LNCAP (cell line): ENCODE results near the gene DNAH1.
A peak's percentile ranks its signal among the peaks of the same experiment; 100 is the strongest.

Source experiments
- TF ChIP-seq, protein P1 (sequence below): fragments of 450-650 bp; IDR thresholded peaks from 2 replicates; pipeline ENCODE4 v1.5.1; 2017; ENCODE audit warnings: mild to moderate bottlenecking

DNAH1 gene

DNA sequence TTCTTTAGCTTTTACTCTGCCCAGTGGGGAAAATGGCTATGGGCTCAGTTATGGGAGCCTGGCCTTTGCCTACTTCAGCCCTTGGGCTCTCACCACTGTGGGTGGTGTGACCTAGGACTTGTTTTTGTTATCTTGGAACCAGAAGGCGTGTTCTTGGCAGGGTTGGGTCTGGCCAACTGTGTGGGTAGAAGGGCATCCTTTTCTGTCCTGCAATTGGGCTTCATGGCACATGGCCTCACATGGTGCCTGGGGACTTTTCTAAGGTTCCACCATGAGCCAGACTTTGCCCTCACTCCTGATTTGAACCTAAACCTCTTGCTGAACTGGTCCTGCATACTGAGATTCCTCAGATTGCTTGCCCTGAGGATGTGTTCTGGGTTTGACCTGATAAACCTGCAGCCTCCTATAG, 26.8 kb upstream of the DNAH1 start:
- TF ChIP-seq, protein P1, sequence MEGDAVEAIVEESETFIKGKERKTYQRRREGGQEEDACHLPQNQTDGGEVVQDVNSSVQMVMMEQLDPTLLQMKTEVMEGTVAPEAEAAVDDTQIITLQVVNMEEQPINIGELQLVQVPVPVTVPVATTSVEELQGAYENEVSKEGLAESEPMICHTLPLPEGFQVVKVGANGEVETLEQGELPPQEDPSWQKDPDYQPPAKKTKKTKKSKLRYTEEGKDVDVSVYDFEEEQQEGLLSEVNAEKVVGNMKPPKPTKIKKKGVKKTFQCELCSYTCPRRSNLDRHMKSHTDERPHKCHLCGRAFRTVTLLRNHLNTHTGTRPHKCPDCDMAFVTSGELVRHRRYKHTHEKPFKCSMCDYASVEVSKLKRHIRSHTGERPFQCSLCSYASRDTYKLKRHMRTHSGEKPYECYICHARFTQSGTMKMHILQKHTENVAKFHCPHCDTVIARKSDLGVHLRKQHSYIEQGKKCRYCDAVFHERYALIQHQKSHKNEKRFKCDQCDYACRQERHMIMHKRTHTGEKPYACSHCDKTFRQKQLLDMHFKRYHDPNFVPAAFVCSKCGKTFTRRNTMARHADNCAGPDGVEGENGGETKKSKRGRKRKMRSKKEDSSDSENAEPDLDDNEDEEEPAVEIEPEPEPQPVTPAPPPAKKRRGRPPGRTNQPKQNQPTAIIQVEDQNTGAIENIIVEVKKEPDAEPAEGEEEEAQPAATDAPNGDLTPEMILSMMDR = no peak

GRCh38 chr3:52289747-52290595, 26.1 kb upstream of the DNAH1 start:
- TF ChIP-seq, protein P1 = no peak

DNA sequence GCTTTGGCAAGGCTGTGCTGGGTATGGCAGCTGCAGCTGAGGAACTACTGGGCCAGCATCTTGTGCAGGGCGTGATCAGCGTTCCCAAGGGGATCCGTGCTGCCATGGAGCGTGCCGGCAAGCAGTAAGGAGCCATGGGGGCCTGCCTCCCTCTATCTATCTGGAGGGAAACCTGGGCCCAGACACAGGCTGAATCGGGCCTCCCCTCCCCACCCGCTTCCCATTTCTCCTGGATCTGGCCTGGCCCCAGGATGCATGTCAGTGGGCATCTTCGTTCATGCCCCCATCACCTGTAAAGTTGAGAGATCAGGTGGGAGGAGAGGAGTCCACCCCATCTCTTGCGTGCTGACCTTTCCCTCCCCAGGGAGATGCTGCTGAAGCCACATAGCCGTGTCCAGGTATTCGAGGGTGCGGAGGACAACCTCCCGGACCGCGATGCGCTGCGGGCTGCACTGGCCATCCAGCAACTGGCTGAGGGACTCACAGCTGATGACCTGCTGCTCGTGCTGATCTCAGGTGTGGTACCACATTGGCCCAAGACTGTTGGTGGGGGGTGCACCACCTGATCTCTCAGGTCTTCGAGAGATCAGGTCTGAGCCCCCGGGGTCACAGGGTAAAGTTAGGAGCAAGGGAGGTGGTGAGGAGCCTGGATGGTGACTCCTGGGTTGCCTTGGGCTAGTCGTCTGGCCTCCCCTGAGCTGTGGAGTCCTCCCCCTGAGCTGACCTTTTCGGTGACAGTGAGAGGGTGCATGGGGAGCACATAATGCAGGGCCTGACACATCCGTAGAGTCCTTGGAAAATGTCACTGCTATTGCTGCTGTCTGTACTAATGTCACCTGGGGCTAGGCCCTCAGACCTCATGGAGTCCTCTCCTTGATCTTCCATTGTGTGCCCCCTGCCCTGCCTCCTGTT, 25.3 kb upstream of the DNAH1 start:
- TF ChIP-seq, protein P1 = no peak

DNA sequence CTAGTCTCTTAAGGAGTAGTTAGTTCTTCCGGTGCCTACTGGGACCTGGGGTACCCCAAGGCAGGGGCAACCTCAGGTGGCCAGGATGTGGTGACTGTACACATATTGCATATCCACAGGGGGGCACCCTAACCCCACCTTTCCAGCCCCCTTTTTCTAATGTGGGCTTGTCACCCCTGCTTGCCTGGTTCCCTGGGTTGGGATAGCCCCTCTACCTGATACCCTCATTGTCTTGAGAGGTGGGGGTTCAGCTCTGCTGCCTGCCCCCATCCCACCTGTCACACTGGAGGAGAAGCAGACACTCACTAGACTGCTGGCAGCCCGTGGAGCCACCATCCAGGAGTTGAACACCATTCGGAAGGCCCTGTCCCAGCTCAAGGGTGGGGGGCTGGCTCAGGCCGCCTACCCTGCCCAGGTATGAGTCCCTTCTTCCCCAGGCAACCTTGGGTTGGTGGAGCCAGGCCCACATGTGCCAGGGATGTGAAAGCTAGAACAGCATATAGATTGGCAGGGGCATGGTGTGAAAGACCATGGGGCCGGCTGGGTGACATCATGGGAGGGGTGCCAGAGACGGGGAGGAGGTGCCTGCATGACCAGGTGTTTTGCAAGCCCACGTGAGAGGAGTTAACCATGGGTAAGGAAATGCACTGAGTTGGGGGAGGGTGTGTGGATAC, 24.5 kb upstream of the DNAH1 start:
- TF ChIP-seq, protein P1 = peak; percentile 56

DNA sequence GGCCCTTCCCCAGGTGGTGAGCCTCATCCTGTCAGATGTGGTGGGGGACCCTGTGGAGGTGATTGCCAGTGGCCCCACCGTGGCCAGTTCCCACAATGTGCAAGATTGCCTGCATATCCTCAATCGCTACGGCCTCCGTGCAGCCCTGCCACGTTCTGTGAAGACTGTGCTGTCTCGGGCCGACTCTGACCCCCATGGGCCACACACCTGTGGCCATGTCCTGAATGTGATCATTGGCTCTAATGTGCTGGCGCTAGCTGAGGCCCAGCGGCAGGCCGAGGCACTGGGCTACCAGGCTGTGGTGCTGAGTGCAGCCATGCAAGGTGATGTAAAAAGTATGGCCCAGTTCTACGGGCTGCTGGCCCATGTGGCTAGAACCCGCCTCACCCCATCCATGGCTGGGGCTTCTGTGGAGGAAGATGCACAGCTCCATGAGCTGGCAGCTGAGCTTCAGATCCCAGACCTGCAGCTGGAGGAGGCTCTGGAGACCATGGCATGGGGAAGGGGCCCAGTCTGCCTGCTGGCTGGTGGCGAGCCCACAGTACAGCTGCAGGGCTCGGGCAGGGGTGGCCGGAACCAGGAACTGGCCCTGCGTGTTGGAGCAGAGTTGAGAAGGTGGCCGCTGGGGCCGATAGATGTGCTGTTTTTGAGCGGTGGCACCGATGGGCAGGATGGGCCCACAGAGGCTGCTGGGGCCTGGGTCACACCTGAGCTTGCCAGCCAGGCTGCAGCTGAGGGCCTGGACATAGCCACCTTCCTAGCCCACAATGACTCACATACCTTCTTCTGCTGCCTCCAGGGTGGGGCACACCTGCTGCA, 23.7 kb upstream of the DNAH1 start:
- TF ChIP-seq, protein P1 = no peak

DNA sequence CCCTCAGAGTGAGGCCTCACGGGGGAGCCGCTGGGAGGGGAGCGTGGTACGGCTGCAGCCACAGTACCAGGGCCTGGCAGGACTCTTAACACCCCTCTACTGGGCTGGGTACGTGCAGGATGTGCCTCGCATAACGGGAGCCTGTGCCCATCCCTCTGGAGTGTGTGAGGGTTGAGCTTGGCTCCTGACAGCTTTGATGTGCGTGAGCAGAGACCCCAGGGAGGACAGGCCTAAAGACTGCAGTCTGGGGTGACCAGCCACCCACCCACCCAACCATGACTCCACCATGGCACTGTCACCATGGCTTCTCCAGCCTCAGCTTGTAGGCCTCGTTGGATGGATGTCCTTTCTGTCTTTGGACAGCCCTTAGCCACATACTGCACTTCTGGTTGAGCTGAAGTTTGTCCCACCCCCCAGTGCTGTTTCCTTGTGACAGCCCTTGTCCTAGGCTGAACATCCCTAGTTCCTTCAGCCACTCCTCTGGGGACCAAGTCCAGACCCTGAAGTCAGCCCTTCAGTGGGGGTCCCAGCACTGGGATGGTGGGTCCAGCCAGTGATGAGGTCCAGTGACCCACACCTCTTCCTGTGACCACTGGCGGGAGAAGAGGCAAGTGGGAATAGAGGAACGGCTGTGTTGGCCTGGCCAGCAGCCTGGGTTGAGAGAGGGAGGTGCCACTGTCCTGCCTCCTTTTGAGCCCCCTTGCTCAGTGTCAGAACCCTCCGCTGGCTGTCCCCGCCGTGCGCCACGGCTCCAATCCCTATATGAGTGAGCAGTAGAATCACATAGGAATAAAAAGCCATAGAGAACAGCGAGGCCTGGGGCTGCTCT, 22.4 kb upstream of the DNAH1 start:
- TF ChIP-seq, protein P1 = no peak
